ENCODE measurements around the gene INIP. TPM values are rescaled to one million over a fixed set of nuclear protein-coding genes. Genes with fewer than 3 reads are reported as not detected.

The INIP gene, protein sequence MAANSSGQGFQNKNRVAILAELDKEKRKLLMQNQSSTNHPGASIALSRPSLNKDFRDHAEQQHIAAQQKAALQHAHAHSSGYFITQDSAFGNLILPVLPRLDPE
- total RNA-seq = 11.5 TPM

DNA sequence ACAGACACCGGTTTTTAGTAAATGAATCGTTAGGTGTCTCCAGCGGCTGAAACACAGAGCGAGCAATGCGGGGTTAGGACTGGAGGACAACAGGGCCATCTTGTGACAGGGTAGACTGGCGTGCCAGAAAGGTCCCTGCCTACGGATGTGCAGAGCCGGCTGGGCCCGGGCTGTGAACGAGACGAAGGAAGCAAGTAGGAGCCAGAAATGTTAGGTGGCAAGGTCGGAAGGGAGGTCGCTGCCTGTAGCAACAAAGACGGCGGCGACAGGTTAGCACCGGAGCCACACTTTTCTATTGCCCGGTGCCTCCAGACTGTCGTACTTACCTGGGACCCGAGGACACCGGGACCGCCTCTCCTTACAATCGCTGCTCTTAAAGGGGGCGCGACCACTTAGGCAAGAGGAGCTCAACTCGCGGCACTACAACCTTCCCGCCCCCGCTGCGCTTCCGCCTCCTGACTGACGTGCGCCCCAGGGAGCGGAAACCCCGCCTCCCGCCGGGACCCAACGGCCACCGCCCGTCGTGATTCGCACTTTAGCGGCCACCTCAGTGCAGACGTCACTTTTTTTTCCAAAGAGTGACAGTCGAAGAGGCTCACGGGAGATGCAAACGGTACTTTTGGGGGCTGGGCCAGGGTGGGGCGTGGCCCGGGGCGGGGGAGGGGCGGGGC is at the start of gene INIP:
Gene INIP, minus strand, starts transcription at position 457 of the 671 bp plus-strand sequence. CDS start 1,632 bp downstream, outside the sequence.
- H3K4me3 ChIP-seq (ENCODE audit: low read length in 3 of 3) = peak within 1 kb of the TSS; percentile 93 to 97 (median 96)
- no peaks in the 10 kb centered on the region for H3K9me3 ChIP-seq (ENCODE audit: control insufficient read depth in 3 of 3, low read length in 3 of 3)
- H3K27ac ChIP-seq (ENCODE audit: low read depth, low read length) = peak within 1 kb of the TSS; percentile 90
- peaks cover 0 to 7% (median 6%) of the 10 kb centered on the region in 3 donors for H3K36me3 ChIP-seq (ENCODE audit: control insufficient read depth in 3 of 3, insufficient read depth in 3 of 3, low read length in 3 of 3)
- peak within 1 kb of the TSS; percentile 90 to 93 (median 93) for H3K9ac ChIP-seq (ENCODE audit: low read depth in 1 of 3, low read length in 3 of 3)
- H3K4me1 ChIP-seq (ENCODE audit: control insufficient read depth in 3 of 3, insufficient read depth in 3 of 3, low read length in 3 of 3) = peaks cover 5 to 13% (median 6%) of the 10 kb centered on the region in 3 donors
- H3K27me3 ChIP-seq (ENCODE audit: control insufficient read depth in 3 of 3, insufficient read depth in 3 of 3, low read length in 3 of 3) = no peaks in the 10 kb centered on the region

DNA sequence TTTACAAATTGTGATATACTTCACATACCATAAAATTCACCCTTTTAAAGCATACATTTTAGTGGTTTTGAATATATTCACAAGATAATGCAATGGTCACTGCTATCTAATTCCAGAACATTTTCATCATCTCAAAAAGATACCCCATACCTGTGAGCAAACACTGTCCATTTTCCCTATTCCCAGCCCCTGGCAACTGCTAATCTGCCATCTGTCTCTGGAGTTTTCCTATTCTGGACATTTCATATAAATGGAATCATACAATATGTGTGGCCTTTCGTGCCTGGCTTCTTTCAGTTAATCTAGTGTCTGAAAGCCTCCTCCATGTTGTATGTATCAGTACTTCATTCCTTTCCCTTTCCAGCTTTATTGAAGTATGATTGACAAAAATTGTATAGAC is 47.4 kb upstream of the INIP start:
- Histone ChIP-seq H3K27ac (ENCODE audit: low read depth, low read length) (no peak overlapping the region), H3K9me3 (ENCODE audit: control insufficient read depth in 3 of 3, low read length in 3 of 3) (no peaks in the 10 kb centered on the region), H3K36me3 (ENCODE audit: control insufficient read depth in 3 of 3, insufficient read depth in 3 of 3, low read length in 3 of 3) (peaks cover 0 to 6% (median 0%) of the 10 kb centered on the region in 3 donors), H3K27me3 (ENCODE audit: control insufficient read depth in 3 of 3, insufficient read depth in 3 of 3, low read length in 3 of 3) (no peaks in the 10 kb centered on the region), H3K9ac (ENCODE audit: low read depth in 1 of 3, low read length in 3 of 3) (no peak overlapping the region), H3K4me3 (ENCODE audit: low read length in 3 of 3) (no peak overlapping the region), H3K4me1 (ENCODE audit: control insufficient read depth in 3 of 3, insufficient read depth in 3 of 3, low read length in 3 of 3) (peaks cover 0 to 1% (median 0%) of the 10 kb centered on the region in 3 donors)

DNA sequence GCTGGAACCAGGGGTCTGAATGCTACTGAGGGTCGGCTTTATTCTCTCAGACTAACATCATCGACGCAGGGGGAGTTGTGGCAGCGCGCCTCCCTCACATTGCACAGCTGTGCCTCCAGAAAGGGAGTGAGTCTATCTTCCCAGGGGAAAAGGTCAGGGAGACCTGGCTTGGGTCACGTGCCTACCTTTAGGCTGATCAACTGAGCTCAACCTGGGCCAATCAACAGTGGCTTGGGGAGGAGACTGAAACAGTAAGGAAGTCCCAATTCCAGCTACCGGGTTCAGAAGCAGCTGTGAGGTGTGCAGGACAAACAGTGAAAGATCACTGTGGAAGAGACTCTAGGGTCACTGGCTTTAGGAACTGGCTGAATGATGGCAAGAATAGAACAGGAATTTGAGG is 46.9 kb upstream of the INIP start:
- peaks cover 0 to 5% (median 0%) of the 10 kb centered on the region in 3 donors for H3K4me1 ChIP-seq (ENCODE audit: control insufficient read depth in 3 of 3, insufficient read depth in 3 of 3, low read length in 3 of 3)
- no peak overlapping the region for H3K9ac ChIP-seq (ENCODE audit: low read depth in 1 of 3, low read length in 3 of 3)
- peaks cover 0 to 6% (median 0%) of the 10 kb centered on the region in 3 donors for H3K36me3 ChIP-seq (ENCODE audit: control insufficient read depth in 3 of 3, insufficient read depth in 3 of 3, low read length in 3 of 3)
- no peak overlapping the region for H3K4me3 ChIP-seq (ENCODE audit: low read length in 3 of 3)
- no peaks in the 10 kb centered on the region for H3K27me3 ChIP-seq (ENCODE audit: control insufficient read depth in 3 of 3, insufficient read depth in 3 of 3, low read length in 3 of 3)
- H3K9me3 ChIP-seq (ENCODE audit: control insufficient read depth in 3 of 3, low read length in 3 of 3) = no peaks in the 10 kb centered on the region
- no peak overlapping the region for H3K27ac ChIP-seq (ENCODE audit: low read depth, low read length)

DNA sequence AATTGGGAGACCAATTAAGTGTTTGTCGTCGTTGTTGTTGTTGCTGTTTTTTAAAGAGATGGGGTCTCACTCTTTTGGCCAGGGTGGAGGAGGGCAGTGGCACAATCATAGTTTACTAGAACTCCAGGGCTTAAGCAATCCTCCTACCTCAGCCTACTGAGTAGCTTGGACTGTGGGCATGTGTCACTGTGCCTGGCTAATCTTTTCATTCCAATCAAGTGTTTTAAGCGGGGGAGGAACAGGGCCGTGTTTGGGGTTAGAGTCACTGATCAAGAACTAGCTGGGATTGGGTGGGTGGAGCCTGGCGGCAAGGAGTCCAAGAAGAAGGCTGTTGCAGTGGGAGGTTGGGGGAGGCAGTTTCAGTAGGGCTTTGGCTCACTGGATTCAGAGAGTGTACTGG is 46.4 kb upstream of the INIP start:
- Histone ChIP-seq H3K9ac (ENCODE audit: low read depth in 1 of 3, low read length in 3 of 3) (no peak overlapping the region), H3K9me3 (ENCODE audit: control insufficient read depth in 3 of 3, low read length in 3 of 3) (no peaks in the 10 kb centered on the region), H3K27ac (ENCODE audit: low read depth, low read length) (no peak overlapping the region), H3K27me3 (ENCODE audit: control insufficient read depth in 3 of 3, insufficient read depth in 3 of 3, low read length in 3 of 3) (no peaks in the 10 kb centered on the region), H3K36me3 (ENCODE audit: control insufficient read depth in 3 of 3, insufficient read depth in 3 of 3, low read length in 3 of 3) (peaks cover 0 to 5% (median 0%) of the 10 kb centered on the region in 3 donors), H3K4me1 (ENCODE audit: control insufficient read depth in 3 of 3, insufficient read depth in 3 of 3, low read length in 3 of 3) (peaks cover 0 to 5% (median 0%) of the 10 kb centered on the region in 3 donors), H3K4me3 (ENCODE audit: low read length in 3 of 3) (no peak overlapping the region)

DNA sequence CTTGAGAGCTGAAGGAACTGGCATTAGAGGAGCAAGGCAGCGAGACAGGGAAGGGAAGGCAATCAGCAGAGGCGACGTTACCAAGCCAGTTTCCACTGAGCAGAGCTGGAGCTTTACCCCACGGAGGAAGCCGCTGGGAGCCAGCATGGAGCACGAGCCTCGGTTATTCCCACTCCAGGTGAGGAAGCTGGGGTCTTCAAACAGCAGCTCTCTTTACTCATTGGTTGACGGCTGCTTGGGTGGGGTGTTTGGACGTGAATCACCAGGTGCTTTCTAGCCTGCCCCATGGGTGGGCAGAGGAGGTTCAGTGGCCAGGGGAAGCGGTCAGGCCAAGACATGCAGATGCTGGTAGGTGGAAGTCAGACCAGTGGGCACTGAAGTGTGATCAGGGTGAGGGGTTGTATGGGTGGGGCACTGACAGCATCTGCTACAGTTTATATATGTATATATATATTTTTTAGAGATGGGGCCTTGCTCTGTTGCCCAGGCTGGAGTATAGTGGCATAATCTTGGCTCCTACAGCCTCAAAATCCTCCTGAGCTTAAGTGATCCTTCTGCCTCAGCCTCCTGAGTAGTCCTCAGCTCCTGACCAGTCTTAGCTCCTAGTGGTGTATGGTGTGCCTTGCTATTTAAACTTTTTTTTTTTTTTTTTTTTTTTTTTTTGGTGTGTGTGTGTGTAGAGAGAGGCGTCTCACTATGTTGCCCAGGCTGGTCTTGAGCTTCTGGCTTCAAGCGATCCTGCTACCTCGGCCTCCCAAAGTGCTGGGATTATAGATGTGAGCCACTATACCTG is 45.0 kb upstream of the INIP start:
- no peak overlapping the region for H3K27ac ChIP-seq (ENCODE audit: low read depth, low read length)
- H3K4me3 ChIP-seq (ENCODE audit: low read length in 3 of 3) = no peak overlapping the region
- H3K4me1 ChIP-seq (ENCODE audit: control insufficient read depth in 3 of 3, insufficient read depth in 3 of 3, low read length in 3 of 3) = peaks cover 0 to 6% (median 0%) of the 10 kb centered on the region in 3 donors
- H3K9ac ChIP-seq (ENCODE audit: low read depth in 1 of 3, low read length in 3 of 3) = no peak overlapping the region
- H3K27me3 ChIP-seq (ENCODE audit: control insufficient read depth in 3 of 3, insufficient read depth in 3 of 3, low read length in 3 of 3) = no peaks in the 10 kb centered on the region
- peaks cover 0 to under 1% (median 0%) of the 10 kb centered on the region in 3 donors for H3K36me3 ChIP-seq (ENCODE audit: control insufficient read depth in 3 of 3, insufficient read depth in 3 of 3, low read length in 3 of 3)
- H3K9me3 ChIP-seq (ENCODE audit: control insufficient read depth in 3 of 3, low read length in 3 of 3) = no peaks in the 10 kb centered on the region

DNA sequence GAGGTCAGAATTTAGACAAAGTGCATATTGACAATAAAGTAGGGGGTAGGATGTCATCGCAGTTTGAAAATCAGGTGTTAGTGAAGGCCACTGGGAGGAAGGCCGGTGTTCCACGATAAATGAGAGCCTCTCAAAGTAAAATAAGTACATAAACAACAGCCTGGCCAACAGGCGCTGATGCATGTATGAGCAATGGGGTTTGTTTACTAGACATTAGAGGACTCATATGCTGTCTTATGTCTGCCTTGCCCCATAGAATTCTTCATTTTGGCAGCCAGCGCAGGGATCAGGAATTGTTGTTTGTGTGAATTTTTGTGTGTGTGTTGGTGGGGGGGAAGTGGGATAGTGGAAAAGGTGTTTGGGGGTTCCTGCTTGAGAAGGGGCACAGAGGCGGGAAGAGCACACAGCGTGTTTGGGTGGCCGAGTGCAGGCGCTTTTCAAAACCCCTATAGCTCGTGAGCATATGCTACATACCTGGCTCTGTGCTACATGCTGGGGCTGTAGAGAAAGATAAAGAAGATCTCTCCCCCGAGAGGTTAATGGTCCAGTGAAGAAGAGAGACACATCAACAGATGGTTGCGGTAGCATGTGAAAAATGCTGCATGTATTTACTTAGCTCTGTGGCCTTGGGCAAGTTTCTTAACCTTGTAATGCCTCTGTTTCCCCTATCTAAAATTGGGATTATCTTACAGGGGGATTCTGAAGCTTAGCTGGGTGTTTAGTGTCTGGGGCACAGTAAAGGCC is 44.2 kb upstream of the INIP start:
- Histone ChIP-seq H3K4me1 (ENCODE audit: control insufficient read depth in 3 of 3, insufficient read depth in 3 of 3, low read length in 3 of 3) (peaks cover 6 to 14% (median 6%) of the 10 kb centered on the region in 3 donors), H3K9me3 (ENCODE audit: control insufficient read depth in 3 of 3, low read length in 3 of 3) (no peaks in the 10 kb centered on the region), H3K4me3 (ENCODE audit: low read length in 3 of 3) (no peak overlapping the region), H3K9ac (ENCODE audit: low read depth in 1 of 3, low read length in 3 of 3) (no peak overlapping the region), H3K27me3 (ENCODE audit: control insufficient read depth in 3 of 3, insufficient read depth in 3 of 3, low read length in 3 of 3) (no peaks in the 10 kb centered on the region), H3K27ac (ENCODE audit: low read depth, low read length) (no peak overlapping the region), H3K36me3 (ENCODE audit: control insufficient read depth in 3 of 3, insufficient read depth in 3 of 3, low read length in 3 of 3) (no peaks in the 10 kb centered on the region)

DNA sequence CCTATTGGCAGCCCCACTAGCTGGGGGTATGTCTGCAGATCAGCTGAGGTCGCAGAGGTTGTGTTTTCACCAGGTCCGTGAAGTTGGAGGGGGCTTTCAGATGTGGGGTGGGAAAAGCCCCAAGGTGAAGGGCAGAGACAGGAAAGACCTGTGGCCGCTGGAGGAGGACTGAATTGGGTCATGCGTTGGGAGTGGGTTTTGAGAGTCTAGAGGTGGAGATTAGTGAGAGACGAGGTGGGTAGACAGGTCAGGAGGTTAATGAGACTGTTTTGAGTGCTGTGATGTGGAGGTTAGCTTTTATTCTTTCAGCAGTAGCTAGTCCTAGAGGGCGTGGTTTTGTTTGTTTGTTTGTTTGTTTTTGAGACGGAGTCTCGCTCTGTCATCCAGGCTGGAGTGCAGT is 42.9 kb upstream of the INIP start:
- H3K9ac ChIP-seq (ENCODE audit: low read depth in 1 of 3, low read length in 3 of 3) = no peak overlapping the region
- H3K4me3 ChIP-seq (ENCODE audit: low read length in 3 of 3) = no peak overlapping the region
- no peaks in the 10 kb centered on the region for H3K9me3 ChIP-seq (ENCODE audit: control insufficient read depth in 3 of 3, low read length in 3 of 3)
- peaks cover 12 to 24% (median 15%) of the 10 kb centered on the region in 3 donors for H3K4me1 ChIP-seq (ENCODE audit: control insufficient read depth in 3 of 3, insufficient read depth in 3 of 3, low read length in 3 of 3)
- no peaks in the 10 kb centered on the region for H3K36me3 ChIP-seq (ENCODE audit: control insufficient read depth in 3 of 3, insufficient read depth in 3 of 3, low read length in 3 of 3)
- no peaks in the 10 kb centered on the region for H3K27me3 ChIP-seq (ENCODE audit: control insufficient read depth in 3 of 3, insufficient read depth in 3 of 3, low read length in 3 of 3)
- no peak overlapping the region for H3K27ac ChIP-seq (ENCODE audit: low read depth, low read length)

DNA sequence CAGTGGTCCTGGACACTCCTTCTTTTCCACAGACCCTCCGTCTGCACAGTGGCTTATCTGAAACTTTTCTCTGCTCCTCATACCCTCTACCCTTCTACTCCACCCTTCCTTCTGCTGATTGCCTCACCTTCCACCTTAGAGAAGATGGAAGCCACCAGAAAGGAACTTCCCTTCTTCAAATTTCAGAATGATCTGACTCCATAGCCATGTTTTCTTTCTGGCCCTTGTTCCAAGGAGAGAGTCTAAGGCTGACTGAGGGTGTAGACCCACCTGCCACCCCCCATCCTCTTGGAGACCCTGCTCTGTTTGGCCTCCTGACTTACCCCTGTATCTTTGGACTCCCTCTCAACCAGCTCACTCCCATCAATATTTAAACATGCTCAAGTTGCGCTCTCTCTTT is 40.0 kb upstream of the INIP start:
- Histone ChIP-seq H3K27me3 (ENCODE audit: control insufficient read depth in 3 of 3, insufficient read depth in 3 of 3, low read length in 3 of 3) (no peaks in the 10 kb centered on the region), H3K4me3 (ENCODE audit: low read length in 3 of 3) (peak overlapping the region in 1 of 3 donors; percentile 49), H3K9ac (ENCODE audit: low read depth in 1 of 3, low read length in 3 of 3) (no peak overlapping the region), H3K27ac (ENCODE audit: low read depth, low read length) (peak overlapping the region; percentile 83), H3K4me1 (ENCODE audit: control insufficient read depth in 3 of 3, insufficient read depth in 3 of 3, low read length in 3 of 3) (peaks cover 22 to 48% (median 24%) of the 10 kb centered on the region in 3 donors), H3K9me3 (ENCODE audit: control insufficient read depth in 3 of 3, low read length in 3 of 3) (no peaks in the 10 kb centered on the region), H3K36me3 (ENCODE audit: control insufficient read depth in 3 of 3, insufficient read depth in 3 of 3, low read length in 3 of 3) (no peaks in the 10 kb centered on the region)

DNA sequence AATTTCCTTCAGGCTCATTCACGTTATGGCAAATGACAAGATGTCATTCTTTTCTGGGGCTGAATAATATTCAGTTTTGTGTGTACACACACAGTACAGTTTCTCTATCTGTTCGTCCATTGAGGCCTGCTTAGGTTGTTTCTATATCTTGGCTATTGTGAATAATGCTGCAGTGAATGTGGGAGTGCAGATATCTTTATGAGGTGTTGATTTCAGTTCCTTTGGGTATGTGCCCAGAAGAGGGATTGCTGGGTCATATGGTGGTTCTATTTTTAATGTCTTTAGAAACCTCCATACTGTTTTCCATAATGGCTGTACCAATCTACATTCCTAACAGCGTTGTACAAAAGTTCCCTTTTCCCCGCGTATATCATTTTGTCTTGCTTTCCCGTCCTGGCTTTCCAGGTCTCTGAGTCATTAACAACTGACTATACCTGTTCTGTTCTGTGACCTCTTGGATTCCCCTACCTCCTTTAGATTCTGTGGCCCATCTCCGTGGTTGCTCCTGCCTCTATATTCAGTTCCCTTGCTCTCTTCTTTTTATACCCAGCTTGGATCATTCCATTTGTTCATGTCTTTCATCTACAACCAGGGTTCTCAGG is 39.5 kb upstream of the INIP start:
- H3K27ac ChIP-seq (ENCODE audit: low read depth, low read length) = peak overlapping the region; percentile 83

More for the DNA sequence above, 39.5 kb upstream of the INIP start:
- no peaks in the 10 kb centered on the region for H3K27me3 ChIP-seq (ENCODE audit: control insufficient read depth in 3 of 3, insufficient read depth in 3 of 3, low read length in 3 of 3)
- peak overlapping the region; percentile 44 to 49 (median 45) for H3K4me3 ChIP-seq (ENCODE audit: low read length in 3 of 3)
- peak overlapping the region in 1 of 3 donors; percentile 33 for H3K9ac ChIP-seq (ENCODE audit: low read depth in 1 of 3, low read length in 3 of 3)
- no peaks in the 10 kb centered on the region for H3K9me3 ChIP-seq (ENCODE audit: control insufficient read depth in 3 of 3, low read length in 3 of 3)
- peaks cover 22 to 53% (median 24%) of the 10 kb centered on the region in 3 donors for H3K4me1 ChIP-seq (ENCODE audit: control insufficient read depth in 3 of 3, insufficient read depth in 3 of 3, low read length in 3 of 3)
- H3K36me3 ChIP-seq (ENCODE audit: control insufficient read depth in 3 of 3, insufficient read depth in 3 of 3, low read length in 3 of 3) = no peaks in the 10 kb centered on the region

Measured in skeletal muscle tissue (tissue), 4 donors.